Activated T-helper 1 cell treated with anti-CD3 and anti-CD28 coated beads, Interleukin-12 subunit alpha, Interleukin-12 subunit beta, Interleukin-2, Interleukin-4 antibody, amounts not matched to agents 30 ng/mL and 10 ng/mL and 1 ng/mL, durations not matched to agents 14 hours and 24 hours and 36 hours (primary cell): ENCODE data around the gene FAM204A. TPM values are rescaled to one million over a fixed set of nuclear protein-coding genes. Genes with fewer than 3 reads are reported as not detected.
A peak's percentile ranks its signal among the peaks of the same experiment; 100 is the strongest.

ENCODE experiments used
- DNase-seq: peaks from one replicate; pipeline ENCODE4 v3.0.0; 2021; ENCODE audit warnings: low spot score
- H3K27ac Mint-ChIP-seq: one replicate; pipeline ENCODE4 v1.8.0; 2021; ENCODE audit warnings: mild to moderate bottlenecking, mixed read lengths
- H3K27me3 Mint-ChIP-seq: one replicate; pipeline ENCODE4 v1.8.0; 2022; ENCODE audit warnings: mild to moderate bottlenecking, moderate library complexity, mixed read lengths; ENCODE audit not compliant: insufficient read depth
- H3K36me3 Mint-ChIP-seq: one replicate; pipeline ENCODE4 v1.8.0; 2021; ENCODE audit warnings: low read depth, mixed read lengths
- H3K4me1 Mint-ChIP-seq: one replicate; pipeline ENCODE4 v1.8.0; 2021; ENCODE audit warnings: low read depth, mixed read lengths
- H3K4me3 Mint-ChIP-seq: one replicate; pipeline ENCODE4 v1.8.0; 2021; ENCODE audit warnings: mild to moderate bottlenecking, moderate library complexity, mixed read lengths
- H3K9me3 Mint-ChIP-seq: one replicate; pipeline ENCODE4 v1.8.0; 2021; ENCODE audit warnings: mixed read lengths
- intact Hi-C: fragments of 100-400 bp; cut with micrococcal nuclease; formaldehyde crosslinking; loops from one replicate; pipeline ENCODE4 v1.15.1; 2024
- total RNA-seq: library from RNA; stranded (reverse); gene quantifications from 2 replicates; pipeline ENCODE4 v1.2.3, GENCODE V29; 2022

Gene FAM204A
- total RNA-seq, 1 donor from 2014 or later, result 63.3 TPM

DNA sequence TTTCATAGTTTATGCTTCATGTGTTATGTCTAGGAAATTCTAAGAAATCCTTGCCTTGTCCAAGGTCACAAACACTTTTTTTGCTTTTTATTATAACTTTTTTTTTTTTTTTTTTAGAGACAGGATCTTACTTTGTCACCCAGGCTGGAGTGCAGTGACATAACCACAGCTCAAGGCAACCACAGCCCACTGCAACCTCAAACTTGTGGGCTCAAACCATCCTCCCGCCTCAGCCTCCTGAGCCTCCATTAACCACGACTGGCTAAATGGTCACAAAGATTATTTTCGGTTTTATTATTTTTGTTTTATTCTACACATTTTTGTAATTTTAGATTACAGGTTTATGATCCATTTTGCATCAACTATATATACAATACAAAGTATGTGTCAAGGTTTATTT is 7.1 kb upstream of the FAM204A start:
- intact Hi-C loops, result no loop called here
- H3K4me3 Mint-ChIP-seq, result no peak overlapping the region

DNA sequence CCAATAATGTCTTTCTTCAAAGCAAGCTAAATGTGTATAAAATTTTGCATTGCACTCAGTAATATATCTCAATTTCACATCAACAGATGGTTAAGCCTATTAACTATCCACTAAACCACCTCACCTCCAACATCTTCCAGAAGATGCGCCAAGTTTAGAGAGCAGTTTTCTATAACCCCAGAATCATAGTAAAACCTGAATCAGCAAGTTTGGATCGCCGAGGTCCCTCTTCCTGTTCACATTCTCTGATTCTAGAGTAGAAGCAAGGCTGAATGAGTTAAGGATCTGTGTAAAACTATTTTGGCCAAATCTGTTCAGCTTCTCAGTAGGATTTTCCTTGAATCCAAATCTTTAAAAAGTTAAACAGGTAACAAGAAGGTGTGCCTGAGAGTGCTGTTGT is 1.4 kb upstream of the FAM204A start:
- no peak for DNase-seq
- Mint-ChIP-seq H3K9me3 (no peaks in the 10 kb centered on the region), H3K4me3 (no peak overlapping the region), H3K36me3 (peaks cover 6% of the 10 kb centered on the region), H3K27me3 (peaks cover 6% of the 10 kb centered on the region), H3K27ac (no peak overlapping the region), H3K4me1 (peaks cover 32% of the 10 kb centered on the region)
- intact Hi-C loops, result loop anchor here (2.0 kb wide), 2 partner anchors 969 to 1529 kb away; partner anchors contain the start of genes MCMBP and PDZD8

More for the DNA sequence above, 7.1 kb upstream of the FAM204A start:
- DNase-seq, result no peak
- H3K36me3 Mint-ChIP-seq, result no peaks in the 10 kb centered on the region
- H3K9me3 Mint-ChIP-seq, result no peaks in the 10 kb centered on the region
- no peaks in the 10 kb centered on the region for H3K4me1 Mint-ChIP-seq
- no peak overlapping the region for H3K27ac Mint-ChIP-seq
- peaks cover 19% of the 10 kb centered on the region for H3K27me3 Mint-ChIP-seq

DNA sequence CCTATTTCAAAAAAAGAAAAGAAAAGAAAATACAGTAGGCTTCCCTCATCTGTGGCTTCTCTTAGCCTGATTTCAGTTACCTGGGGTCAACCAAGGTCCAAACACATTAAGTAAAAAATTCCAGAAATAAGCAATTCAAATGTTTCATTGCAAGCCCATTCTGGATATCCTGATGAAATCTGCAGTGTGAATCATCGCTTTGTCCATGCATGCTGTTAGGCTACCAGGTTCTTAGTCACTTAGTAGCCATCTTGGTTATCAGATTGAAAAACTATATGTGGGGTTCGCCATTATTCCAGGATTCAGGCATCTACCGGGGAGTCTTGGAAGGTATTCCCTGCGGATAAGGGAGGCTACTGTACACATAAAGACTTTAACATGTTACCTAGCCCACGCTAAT is 991 bp upstream of the FAM204A start:
- intact Hi-C loops, result loop anchor here (2.0 kb wide), 2 partner anchors 968 to 1530 kb away; partner anchors contain the start of genes MCMBP and PDZD8
- Mint-ChIP-seq H3K27me3 (peaks cover 6% of the 10 kb centered on the region), H3K27ac (no peak overlapping the region), H3K36me3 (peaks cover 6% of the 10 kb centered on the region), H3K4me1 (peaks cover 32% of the 10 kb centered on the region), H3K4me3 (peak overlapping the region; percentile 92), H3K9me3 (no peaks in the 10 kb centered on the region)
- no peak for DNase-seq

DNA sequence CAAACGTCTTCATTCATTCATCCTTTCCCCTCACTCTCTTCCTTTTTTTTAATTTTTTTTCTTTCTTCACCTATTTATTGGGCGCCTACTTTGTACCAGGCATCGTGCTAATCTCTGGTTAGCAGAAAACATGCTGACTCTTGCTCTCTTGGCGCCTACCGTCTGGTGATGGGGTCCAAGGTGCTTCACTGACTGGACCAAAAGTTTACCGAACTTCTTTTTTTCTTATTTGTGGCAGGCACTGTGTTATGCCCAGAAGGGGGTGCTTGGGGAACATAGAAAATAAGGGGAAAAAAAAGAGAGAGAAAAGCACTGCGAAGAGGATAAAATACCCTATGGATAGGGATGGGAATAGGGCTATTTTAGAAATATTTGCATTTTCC is 505 bp upstream of the FAM204A start:
- H3K9me3 Mint-ChIP-seq, result no peaks in the 10 kb centered on the region
- H3K4me3 Mint-ChIP-seq, result peak overlapping the region; percentile 92
- intact Hi-C loops, result loop anchor here (1.0 to 2.0 kb wide), 5 partner anchors 10 to 1530 kb away; partner anchors contain the start of genes MCMBP, PDZD8 and RAB11FIP2
- H3K36me3 Mint-ChIP-seq, result peaks cover 10% of the 10 kb centered on the region
- no peak for DNase-seq
- peak overlapping the region; percentile 92 for H3K27ac Mint-ChIP-seq
- peaks cover 32% of the 10 kb centered on the region for H3K4me1 Mint-ChIP-seq
- peaks cover 6% of the 10 kb centered on the region for H3K27me3 Mint-ChIP-seq

DNA sequence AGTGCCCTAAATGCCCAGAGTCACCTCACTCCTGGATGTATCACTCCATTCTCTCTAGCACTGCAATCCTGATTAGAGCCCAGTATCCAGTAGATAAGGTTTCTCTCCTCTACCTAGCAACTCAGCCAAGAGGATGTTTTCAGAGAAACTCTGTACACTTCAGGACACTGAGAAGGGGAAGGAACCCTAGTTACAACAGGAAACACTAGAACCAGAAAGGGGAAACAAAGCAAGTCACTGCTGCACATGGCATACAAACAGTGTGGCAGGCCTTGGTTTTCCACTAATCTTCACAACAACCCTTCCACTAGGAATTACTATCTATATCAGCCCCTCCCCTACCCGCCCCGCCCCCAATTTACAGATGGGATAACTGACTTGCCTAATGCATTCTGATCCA is 1.6 kb downstream of the FAM204A start:
- Mint-ChIP-seq H3K4me3 (peak overlapping the region; percentile 92), H3K36me3 (peaks cover 14% of the 10 kb centered on the region), H3K4me1 (peaks cover 32% of the 10 kb centered on the region), H3K27me3 (peaks cover 2% of the 10 kb centered on the region), H3K27ac (no peak overlapping the region), H3K9me3 (no peaks in the 10 kb centered on the region)
- intact Hi-C loops, result no loop called here
- no peak for DNase-seq

DNA sequence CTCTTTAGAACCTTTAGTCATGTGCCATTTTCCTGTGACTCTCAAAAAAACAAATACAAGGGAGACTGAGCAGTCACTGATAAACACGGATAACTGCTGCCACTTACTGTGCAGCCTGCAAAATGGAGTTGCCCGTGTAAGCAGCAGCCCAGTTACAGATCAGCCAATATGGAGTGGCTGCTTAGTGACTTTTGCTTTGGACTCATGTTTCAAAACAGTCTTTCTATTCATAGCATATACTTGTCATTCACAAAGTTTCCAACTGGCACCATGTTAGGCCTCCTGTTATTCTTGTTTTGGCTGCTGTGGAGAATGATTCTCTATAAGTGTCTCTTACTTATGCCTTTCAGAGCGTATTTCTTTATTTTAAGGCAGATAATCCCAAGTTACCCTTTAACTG is 3.0 kb downstream of the FAM204A start:
- H3K36me3 Mint-ChIP-seq, result peaks cover 20% of the 10 kb centered on the region
- H3K27ac Mint-ChIP-seq, result no peak overlapping the region

DNA sequence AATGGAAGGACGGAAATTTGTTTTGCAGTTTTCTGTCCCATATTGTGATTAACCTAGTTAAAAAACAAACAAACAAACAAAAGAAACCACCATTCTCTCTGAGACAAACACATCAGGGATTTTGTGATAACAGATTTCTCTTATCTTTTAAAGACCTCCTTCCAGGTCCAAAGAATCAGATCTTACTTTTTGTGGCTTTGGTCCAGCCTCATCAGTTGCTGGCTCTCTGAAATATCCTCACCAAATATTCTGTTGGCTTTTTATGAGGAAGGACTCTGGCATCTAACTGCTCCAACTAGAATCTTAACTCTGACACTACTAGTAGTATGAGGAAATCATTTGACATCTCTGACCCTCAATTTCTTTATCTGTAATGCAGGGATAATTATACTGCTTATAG is 4.8 kb downstream of the FAM204A start:
- intact Hi-C loops, result no loop called here
- no peaks in the 10 kb centered on the region for H3K27me3 Mint-ChIP-seq
- H3K4me1 Mint-ChIP-seq, result peaks cover 24% of the 10 kb centered on the region
- no peak for DNase-seq
- H3K4me3 Mint-ChIP-seq, result no peak overlapping the region
- no peaks in the 10 kb centered on the region for H3K9me3 Mint-ChIP-seq
- peaks cover 24% of the 10 kb centered on the region for H3K36me3 Mint-ChIP-seq
- no peak overlapping the region for H3K27ac Mint-ChIP-seq

More for the DNA sequence above, 3.0 kb downstream of the FAM204A start:
- Mint-ChIP-seq H3K4me1 (peaks cover 32% of the 10 kb centered on the region), H3K27me3 (no peaks in the 10 kb centered on the region), H3K9me3 (no peaks in the 10 kb centered on the region), H3K4me3 (no peak overlapping the region)
- DNase-seq, result no peak
- intact Hi-C loops, result no loop called here

DNA sequence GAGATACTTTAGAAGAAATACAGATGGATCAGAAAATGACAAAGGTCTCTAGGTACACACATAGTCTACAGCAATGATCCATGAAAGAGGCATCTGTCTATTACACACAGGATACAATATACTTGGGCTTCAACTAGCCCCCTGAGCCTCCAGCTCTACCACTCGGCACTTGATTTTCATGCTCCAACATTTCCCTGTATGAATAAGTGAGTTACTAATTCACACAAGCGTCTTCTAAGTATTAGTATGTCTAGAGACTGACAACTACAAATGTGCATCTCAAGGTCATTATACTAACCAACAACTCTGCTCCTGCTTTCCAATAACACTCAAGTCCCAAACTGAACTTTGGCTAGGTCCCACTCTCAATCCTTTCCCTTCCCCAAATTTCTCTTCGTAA is 8.3 kb downstream of the FAM204A start:
- no peak for DNase-seq
- Mint-ChIP-seq H3K27ac (no peak overlapping the region), H3K27me3 (no peaks in the 10 kb centered on the region), H3K36me3 (peaks cover 34% of the 10 kb centered on the region), H3K4me1 (peaks cover 14% of the 10 kb centered on the region), H3K9me3 (no peaks in the 10 kb centered on the region), H3K4me3 (no peak overlapping the region)
- intact Hi-C loops, result loop anchor here (2.0 kb wide), 1 partner anchor 677 kb away; no protein-coding TSS in a partner anchor

DNA sequence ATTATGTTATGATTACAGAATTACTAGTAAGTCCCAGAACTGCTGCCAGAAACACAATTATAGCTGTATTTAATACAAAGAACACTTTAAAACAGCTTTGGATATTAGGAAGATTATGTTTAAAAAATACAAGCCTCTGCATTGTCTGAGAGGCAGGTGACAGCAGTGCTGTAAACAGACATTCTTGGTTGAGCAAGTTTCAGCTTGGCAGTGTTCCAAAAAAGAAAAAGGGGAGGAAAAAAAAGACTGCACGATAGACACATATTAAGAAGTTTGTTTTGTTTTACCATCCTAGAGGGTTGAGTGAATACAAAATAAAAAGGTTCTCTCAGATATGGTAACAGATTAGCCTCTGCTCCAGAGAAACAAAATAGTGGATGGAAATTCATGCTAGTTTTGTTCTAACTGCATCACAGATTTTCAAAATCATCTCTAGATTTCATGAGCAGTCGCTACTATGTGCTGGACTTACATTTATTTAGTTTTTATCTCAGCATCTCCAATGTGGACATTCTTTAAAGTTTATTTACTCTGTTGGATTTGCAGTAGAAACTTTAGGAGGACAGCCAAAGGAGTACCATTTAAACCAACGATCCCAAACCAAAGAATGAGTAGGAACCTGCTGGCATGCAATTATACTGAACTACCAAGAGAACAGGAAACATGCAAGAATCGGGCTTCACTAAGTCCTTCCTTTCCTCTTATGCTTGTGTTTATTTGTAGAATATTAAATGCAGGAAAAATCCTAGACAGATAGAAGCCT is 9.0 kb downstream of the FAM204A start:
- H3K27ac Mint-ChIP-seq, result no peak overlapping the region
- no peaks in the 10 kb centered on the region for H3K9me3 Mint-ChIP-seq
- H3K4me1 Mint-ChIP-seq, result peaks cover 14% of the 10 kb centered on the region
- H3K36me3 Mint-ChIP-seq, result peaks cover 38% of the 10 kb centered on the region
- no peak overlapping the region for H3K4me3 Mint-ChIP-seq
- H3K27me3 Mint-ChIP-seq, result no peaks in the 10 kb centered on the region
- intact Hi-C loops, result loop anchor here (1.0 to 2.0 kb wide), 2 partner anchors 9 to 676 kb away; partner anchors contain the start of gene FAM204A
- no peak for DNase-seq

DNA sequence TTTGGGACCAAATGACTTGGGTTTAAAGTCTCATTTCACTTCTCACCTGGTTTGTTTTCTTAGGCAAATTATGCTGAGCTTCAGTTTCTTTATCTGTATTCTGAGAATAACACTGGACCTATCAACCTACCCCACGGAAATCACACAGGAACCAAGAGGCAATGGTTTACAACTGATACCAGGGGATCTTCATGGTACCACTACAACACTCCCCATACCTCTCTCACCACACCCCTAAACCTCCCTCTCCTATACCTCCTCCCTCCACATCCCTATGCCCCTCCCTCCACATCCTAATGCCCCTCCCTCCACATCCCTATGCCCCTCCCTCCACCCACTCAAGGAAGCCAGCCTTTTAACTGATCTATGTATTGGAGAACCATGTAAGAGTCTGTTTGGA is 9.9 kb downstream of the FAM204A start:
- no peaks in the 10 kb centered on the region for H3K9me3 Mint-ChIP-seq
- DNase-seq, result no peak
- no peak overlapping the region for H3K4me3 Mint-ChIP-seq
- peaks cover 14% of the 10 kb centered on the region for H3K4me1 Mint-ChIP-seq
- H3K27me3 Mint-ChIP-seq, result no peaks in the 10 kb centered on the region
- intact Hi-C loops, result loop anchor here (1.0 to 2.0 kb wide), 2 partner anchors 10 to 675 kb away; partner anchors contain the start of gene FAM204A
- H3K36me3 Mint-ChIP-seq, result peaks cover 41% of the 10 kb centered on the region
- peak overlapping the region; percentile 59 for H3K27ac Mint-ChIP-seq

DNA sequence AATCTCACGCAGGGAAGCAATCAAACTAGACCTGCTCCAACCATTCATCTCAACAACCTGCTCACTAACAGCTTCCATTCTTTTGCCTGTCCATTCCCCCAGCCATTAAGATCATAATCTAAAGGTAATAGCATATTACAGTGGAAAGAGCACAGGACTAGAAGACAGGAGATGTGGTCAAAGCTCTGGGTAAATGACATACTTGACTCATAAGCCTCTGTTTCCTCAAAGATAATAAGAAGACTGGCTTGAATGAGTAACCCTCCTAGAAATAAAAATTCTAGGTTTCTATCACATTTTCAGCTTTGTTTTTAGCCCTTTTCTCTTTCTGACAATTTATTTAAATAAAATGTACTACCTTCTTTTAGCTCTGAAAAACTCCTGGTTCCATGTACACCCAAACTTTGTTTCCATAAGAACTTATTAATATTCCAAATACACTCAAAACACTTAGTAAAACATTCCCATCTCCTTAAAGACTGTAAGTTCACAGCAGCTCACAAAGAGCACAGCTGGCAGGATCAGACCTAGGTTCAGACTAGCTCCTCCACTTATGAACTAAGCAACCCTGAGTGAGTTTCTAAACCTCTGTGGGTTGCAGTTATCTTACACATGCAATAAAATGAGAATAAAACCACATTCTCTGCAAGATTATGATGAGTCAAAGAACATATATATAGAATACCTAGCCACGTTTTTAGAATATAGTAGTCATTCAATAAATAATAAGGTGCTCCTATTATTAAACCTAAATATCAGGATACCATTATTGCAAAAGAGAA is 11.6 kb downstream of the FAM204A start:
- H3K4me3 Mint-ChIP-seq, result no peak overlapping the region
- H3K4me1 Mint-ChIP-seq, result peaks cover 14% of the 10 kb centered on the region
- no peak for DNase-seq
- peak overlapping the region; percentile 37 for H3K27ac Mint-ChIP-seq
- peaks cover 39% of the 10 kb centered on the region for H3K36me3 Mint-ChIP-seq
- intact Hi-C loops, result no loop called here
- no peaks in the 10 kb centered on the region for H3K27me3 Mint-ChIP-seq
- H3K9me3 Mint-ChIP-seq, result no peaks in the 10 kb centered on the region

DNA sequence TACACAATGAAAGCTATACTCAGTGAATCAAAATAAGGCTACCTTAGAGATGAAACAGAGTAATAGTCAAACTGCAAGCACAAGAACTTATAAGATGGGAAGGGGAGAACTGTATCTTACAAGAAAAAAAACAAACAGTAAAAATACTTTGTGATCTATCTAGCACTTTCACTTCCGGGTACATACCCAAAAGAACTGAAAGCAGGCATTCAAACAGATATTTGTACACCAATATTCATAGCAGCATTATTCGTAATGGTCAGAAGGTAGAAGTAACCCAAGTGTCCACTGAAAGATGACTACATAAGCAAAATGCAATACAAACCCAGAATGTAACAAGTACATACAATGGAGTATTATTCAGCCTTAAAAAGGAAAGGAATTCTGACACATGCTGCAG is 18.0 kb downstream of the FAM204A start:
- Mint-ChIP-seq H3K36me3 (peaks cover 38% of the 10 kb centered on the region), H3K27ac (no peak overlapping the region)

More for the DNA sequence above, 18.0 kb downstream of the FAM204A start:
- Mint-ChIP-seq H3K4me1 (no peaks in the 10 kb centered on the region), H3K9me3 (no peaks in the 10 kb centered on the region), H3K27me3 (no peaks in the 10 kb centered on the region), H3K4me3 (no peak overlapping the region)
- intact Hi-C loops, result no loop called here
- no peak for DNase-seq
